ENCODE data around the gene CRACR2B.

DNA sequence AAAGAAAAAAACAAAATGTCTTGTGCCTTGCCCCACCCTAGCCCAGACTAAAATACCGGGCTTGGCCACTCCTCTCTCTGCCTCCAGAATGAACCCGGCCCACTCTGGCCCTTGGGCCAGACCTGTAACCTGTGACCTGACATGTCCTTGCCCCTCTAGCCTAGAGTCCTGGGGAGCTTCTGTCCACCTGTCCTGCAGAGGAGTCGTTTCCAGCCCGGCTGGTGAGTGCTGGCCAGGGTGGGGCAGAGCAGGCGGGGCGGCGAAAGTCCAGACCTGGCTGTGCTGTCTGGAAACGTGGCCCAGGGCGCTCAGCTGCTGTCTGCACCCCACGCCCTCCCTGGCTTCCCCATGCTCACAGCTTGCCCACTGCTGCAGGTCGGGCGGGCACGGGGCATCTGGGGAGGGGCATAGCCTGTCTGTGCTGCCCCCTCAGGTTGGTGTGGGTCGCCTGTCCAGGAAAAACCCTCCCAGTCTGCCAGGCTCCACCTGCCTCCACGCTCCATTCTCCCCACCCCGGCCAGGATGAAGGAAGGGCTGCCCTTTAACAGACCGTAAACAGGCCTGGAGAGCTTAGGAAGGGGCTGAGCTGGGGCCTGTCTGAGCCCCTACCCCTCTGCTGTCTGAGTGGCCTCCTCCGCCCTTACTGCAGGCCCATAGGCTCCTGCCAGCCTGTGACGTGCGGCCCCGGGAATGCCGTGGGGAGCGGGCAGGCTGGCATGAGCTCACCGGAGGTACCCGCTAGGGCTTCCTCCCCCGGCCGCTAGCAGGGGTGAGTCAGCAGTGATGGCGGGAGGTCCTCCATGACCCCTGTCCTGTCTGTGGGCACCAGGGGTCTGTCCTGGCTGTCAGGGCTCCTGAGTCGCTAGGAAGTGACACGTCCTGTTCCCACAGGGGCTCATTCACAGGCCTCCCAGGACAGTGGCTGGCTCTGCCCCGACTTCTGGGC, 6.9 kb downstream of the CRACR2B start:
- TF ChIP-seq, protein P1, sequence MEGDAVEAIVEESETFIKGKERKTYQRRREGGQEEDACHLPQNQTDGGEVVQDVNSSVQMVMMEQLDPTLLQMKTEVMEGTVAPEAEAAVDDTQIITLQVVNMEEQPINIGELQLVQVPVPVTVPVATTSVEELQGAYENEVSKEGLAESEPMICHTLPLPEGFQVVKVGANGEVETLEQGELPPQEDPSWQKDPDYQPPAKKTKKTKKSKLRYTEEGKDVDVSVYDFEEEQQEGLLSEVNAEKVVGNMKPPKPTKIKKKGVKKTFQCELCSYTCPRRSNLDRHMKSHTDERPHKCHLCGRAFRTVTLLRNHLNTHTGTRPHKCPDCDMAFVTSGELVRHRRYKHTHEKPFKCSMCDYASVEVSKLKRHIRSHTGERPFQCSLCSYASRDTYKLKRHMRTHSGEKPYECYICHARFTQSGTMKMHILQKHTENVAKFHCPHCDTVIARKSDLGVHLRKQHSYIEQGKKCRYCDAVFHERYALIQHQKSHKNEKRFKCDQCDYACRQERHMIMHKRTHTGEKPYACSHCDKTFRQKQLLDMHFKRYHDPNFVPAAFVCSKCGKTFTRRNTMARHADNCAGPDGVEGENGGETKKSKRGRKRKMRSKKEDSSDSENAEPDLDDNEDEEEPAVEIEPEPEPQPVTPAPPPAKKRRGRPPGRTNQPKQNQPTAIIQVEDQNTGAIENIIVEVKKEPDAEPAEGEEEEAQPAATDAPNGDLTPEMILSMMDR (IDR thresholded peaks at IDR 0.05; ENCODE audit: insufficient read depth, low read length), result no peak
- TF ChIP-seq GABPA (IDR thresholded peaks at IDR 0.05; ENCODE audit: low read depth), result no peak
- TF ChIP-seq POLR2AphosphoS5 (IDR thresholded peaks at IDR 0.05; ENCODE audit: low read depth), result no peak
- TF ChIP-seq, protein P2, sequence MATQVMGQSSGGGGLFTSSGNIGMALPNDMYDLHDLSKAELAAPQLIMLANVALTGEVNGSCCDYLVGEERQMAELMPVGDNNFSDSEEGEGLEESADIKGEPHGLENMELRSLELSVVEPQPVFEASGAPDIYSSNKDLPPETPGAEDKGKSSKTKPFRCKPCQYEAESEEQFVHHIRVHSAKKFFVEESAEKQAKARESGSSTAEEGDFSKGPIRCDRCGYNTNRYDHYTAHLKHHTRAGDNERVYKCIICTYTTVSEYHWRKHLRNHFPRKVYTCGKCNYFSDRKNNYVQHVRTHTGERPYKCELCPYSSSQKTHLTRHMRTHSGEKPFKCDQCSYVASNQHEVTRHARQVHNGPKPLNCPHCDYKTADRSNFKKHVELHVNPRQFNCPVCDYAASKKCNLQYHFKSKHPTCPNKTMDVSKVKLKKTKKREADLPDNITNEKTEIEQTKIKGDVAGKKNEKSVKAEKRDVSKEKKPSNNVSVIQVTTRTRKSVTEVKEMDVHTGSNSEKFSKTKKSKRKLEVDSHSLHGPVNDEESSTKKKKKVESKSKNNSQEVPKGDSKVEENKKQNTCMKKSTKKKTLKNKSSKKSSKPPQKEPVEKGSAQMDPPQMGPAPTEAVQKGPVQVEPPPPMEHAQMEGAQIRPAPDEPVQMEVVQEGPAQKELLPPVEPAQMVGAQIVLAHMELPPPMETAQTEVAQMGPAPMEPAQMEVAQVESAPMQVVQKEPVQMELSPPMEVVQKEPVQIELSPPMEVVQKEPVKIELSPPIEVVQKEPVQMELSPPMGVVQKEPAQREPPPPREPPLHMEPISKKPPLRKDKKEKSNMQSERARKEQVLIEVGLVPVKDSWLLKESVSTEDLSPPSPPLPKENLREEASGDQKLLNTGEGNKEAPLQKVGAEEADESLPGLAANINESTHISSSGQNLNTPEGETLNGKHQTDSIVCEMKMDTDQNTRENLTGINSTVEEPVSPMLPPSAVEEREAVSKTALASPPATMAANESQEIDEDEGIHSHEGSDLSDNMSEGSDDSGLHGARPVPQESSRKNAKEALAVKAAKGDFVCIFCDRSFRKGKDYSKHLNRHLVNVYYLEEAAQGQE (IDR thresholded peaks at IDR 0.05; ENCODE audit: insufficient replicate concordance, low read depth), result no peak
